Activated T-cell treated with anti-CD3 and anti-CD28 coated beads, Interleukin-2, amount 50 U/mL, for 4 hours (primary cell): ENCODE data around the gene ST7. TPM values are rescaled to one million over a fixed set of nuclear protein-coding genes. Genes with fewer than 3 reads are reported as not detected.
"Not testable (repeated sequence)": the region's sequence is repeated elsewhere in the genome, so short reads cannot be mapped to it uniquely, and the experiment has no call there.

ENCODE experiments used
- ATAC-seq, 2 donors: fragments of 200-7000 bp; cut with Tn5 transposase; one replicate each; pipeline ENCODE4 v1.10.0; 2021
- DNase-seq: peaks from one replicate; pipeline ENCODE4 v3.0.0-alpha.2; 2020
- H3K27me3 Mint-ChIP-seq: one replicate; pipeline ENCODE4 v1.8.0; 2021; ENCODE audit warnings: low read depth, mixed read lengths
- H3K36me3 Mint-ChIP-seq: one replicate; pipeline ENCODE4 v1.8.0; 2022; ENCODE audit warnings: mixed read lengths; ENCODE audit not compliant: insufficient read depth
- H3K4me1 Mint-ChIP-seq: one replicate; pipeline ENCODE4 v1.8.0; 2021; ENCODE audit warnings: low read depth, mixed read lengths
- H3K4me3 Mint-ChIP-seq: one replicate; pipeline ENCODE4 v1.8.0; 2021; ENCODE audit warnings: mild to moderate bottlenecking, moderate library complexity, mixed read lengths
- H3K9me3 Mint-ChIP-seq: one replicate; pipeline ENCODE4 v1.8.0; 2021; ENCODE audit warnings: mixed read lengths
- total RNA-seq, 3 donors: library from RNA; stranded (reverse); gene quantifications; one replicate each; pipeline ENCODE4 v1.2.1, GENCODE V29; 2021

The ST7 gene
- total RNA-seq, 3 donors from 2014 or later = 7.7 to 10.5 (median 10.0) TPM

DNA sequence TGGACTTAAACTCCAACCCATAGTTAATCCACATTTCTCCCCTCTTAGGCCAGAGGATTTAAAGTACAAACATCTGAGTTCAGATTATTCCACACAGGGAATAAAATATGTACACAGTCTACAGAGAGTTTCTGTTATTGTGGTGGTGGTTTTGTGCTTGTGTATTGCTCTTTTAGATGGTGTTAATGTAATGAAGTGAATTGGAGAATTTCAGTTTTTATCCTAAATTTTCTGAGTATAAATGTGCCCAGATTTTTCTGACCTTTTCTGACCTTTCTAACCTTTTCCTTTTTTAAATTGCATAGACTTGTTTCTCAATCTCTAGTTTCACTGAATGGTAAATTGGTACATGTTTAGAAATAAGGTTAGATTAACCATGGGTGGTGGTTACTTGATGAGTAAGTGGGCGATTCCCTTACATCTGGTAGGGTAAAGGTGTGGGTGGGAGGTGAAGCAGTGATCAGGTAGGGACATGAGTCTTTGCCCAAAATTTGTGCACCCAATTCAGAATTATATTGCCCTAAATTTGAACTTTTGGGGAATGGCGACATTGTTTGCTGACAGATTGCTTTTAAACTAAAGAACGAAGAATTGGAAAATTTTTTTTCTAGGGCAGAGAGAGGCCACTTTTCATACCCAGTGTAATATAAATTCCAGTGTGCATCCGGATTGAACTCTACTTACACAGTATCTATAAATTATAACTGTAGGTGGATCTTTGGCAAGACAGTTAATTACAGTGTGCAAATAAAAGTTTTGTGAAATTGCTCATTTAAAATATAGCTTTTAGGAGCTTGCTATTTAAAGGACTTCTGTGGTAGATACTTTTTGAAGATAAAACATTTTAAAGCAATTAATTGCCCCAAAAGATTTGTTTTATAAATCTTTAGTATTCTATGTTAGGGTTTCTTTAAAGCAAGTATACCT is 62.2 kb downstream of the ST7 start:
- Mint-ChIP-seq H3K9me3 (no peaks in the 10 kb centered on the region), H3K36me3 (no peaks in the 10 kb centered on the region), H3K27me3 (no peaks in the 10 kb centered on the region), H3K4me1 (peaks cover 34% of the 10 kb centered on the region), H3K4me3 (no peak overlapping the region)
- ATAC-seq (no peak), DNase-seq (no peak)

DNA sequence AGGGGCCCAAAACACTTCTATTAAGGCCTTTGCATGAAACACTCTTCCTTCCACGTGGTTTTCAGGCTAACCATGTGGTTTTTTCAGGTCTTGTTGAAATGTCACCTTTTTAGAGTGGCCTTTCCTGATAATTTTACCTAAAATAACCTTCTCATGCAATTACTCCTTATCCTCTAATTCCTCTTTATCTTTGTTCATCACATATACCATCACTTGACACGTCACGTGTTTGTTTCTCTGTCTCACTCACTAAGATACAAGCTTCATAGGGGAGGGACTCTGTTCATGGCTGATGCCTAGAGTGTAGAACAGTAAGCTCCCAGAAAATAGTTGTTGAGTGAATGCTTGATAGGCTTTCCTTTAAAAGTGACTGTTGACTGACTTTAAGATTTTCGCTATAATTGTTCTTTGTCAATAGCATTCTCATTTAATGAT is 63.7 kb downstream of the ST7 start:
- Mint-ChIP-seq H3K4me1 (peaks cover 19% of the 10 kb centered on the region), H3K4me3 (no peak overlapping the region), H3K9me3 (no peaks in the 10 kb centered on the region), H3K36me3 (no peaks in the 10 kb centered on the region), H3K27me3 (no peaks in the 10 kb centered on the region)
- ATAC-seq = no peak
- no peak for DNase-seq

DNA sequence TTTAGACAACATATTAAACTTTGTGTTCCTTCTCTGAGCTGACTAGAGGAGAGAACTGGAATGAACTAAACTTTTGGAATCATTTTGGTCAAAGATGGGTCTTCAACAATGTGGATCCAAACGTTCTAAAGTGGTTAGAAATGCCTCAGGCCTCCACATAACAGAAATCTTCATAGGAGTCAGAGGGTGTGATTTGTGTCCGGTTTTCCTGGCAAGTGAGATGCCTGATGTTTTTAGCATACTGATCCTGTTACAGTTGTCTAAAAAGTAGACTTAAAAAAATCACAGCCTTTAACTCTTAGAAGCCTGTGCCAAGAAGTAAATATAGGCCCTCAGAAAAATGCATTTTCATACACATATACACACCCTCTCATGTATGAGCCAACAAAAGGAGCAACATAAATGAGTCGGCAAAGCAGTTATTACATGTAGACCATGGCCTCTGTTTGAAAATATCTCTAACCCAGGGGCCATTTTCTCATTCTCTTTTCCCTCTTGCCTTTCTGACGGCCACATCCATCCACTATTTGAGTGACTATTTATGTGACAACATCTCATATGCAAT is 64.5 kb downstream of the ST7 start:
- DNase-seq (no peak), ATAC-seq (no peak)
- no peaks in the 10 kb centered on the region for H3K27me3 Mint-ChIP-seq
- no peaks in the 10 kb centered on the region for H3K9me3 Mint-ChIP-seq
- no peak overlapping the region for H3K4me3 Mint-ChIP-seq
- H3K4me1 Mint-ChIP-seq = peaks cover 18% of the 10 kb centered on the region
- no peaks in the 10 kb centered on the region for H3K36me3 Mint-ChIP-seq

DNA sequence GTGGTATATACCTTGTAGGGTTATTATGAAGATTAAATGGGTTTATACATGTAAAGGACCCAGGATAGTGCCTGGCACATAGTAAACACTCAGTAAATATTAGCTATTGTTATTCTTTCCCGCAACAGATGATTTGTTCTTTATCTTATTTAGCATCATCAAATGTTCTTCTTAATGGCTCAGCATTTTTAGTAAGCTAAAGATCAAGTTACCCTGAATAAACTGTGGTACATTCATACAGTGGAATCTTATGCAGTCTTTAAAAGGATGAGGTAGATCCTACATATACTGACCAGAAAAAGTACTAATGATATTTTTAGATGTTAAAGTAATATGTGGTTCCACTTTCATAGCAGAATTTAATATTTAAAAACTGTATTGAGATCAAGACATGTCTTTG is 65.4 kb downstream of the ST7 start:
- no peaks in the 10 kb centered on the region for H3K36me3 Mint-ChIP-seq
- ATAC-seq (no peak), DNase-seq (no peak)
- no peak overlapping the region for H3K4me3 Mint-ChIP-seq
- H3K9me3 Mint-ChIP-seq = no peaks in the 10 kb centered on the region
- no peaks in the 10 kb centered on the region for H3K27me3 Mint-ChIP-seq
- peaks cover 24% of the 10 kb centered on the region for H3K4me1 Mint-ChIP-seq

DNA sequence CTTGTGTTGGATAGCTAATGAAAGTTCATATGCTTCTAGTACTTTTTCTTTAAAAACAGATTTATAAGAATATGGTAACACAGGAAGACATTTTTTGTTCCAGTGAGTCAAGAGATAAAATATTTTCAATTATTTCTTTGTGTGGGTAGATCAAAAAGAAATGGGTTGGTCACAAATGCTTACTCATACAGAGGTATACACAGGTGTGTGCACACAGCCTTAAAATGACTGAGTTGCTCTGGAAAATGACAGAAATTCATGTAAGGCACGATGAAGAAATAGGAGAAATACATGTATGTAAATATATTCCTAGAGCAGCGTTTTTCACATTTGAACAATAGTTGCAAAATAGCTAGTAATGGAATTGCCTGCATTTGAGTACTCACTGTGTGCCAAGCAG is 66.0 kb downstream of the ST7 start:
- Mint-ChIP-seq H3K4me1 (peaks cover 21% of the 10 kb centered on the region), H3K36me3 (no peaks in the 10 kb centered on the region), H3K4me3 (no peak overlapping the region), H3K9me3 (no peaks in the 10 kb centered on the region), H3K27me3 (no peaks in the 10 kb centered on the region)
- DNase-seq = no peak
- no peak for ATAC-seq

DNA sequence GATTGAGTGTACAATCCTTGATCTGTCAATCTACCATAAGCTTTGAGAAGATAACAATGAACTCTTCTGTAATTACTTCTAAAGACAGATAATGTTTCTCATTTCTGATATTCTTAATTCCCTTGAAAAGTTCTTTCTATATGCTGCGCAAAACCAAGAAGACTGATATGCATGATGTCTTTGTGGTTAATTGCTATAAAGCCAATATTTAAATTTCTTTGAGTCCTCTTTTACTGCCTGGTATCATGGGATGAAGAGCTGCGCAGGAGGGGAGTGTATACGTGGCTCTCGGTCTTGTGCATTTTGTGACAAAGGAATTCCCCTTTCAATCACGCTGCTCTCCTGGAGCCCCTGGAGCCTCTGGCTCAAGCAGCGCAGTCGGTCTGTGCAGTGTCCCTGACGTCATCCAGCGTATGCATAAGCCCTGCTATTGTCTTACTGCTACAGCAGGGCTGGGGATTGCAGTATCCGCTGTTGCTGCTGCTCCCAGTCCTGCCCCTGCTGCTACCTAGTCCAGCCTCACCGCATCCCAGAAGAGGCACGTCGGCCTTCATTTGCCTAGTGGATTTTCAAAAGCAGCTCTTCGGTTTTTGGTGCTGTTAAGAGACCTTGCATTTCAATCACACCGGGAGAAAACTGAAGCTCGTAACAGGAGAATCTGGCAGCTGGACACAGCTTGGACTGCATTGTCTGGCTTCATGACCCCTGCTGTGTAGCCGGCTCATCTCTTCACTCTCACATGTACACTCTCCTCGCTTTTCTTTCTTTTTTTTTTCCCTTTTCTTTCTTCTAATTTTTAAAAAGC is 66.7 kb downstream of the ST7 start:
- ATAC-seq (no peak), DNase-seq (no peak)
- no peak overlapping the region for H3K4me3 Mint-ChIP-seq
- H3K4me1 Mint-ChIP-seq = peaks cover 20% of the 10 kb centered on the region
- no peaks in the 10 kb centered on the region for H3K36me3 Mint-ChIP-seq
- no peaks in the 10 kb centered on the region for H3K9me3 Mint-ChIP-seq
- no peaks in the 10 kb centered on the region for H3K27me3 Mint-ChIP-seq

DNA sequence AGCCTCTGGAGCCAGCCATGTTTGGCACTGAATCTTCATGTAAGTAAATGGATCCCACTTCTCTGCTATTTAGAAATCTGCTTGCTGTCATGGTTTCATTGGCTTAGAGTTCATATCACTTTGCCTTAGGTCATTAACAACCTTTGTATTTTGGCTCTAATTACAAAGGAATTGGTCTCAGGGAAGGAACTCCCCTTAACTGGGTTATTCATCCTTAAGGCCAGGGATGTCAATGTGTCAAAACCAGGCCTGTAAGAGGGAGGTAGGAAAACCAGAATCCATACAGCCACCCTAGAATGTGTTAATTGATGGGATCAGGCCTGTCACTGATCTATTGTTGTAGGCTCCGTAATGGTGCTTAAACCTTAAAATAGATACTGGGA is 67.3 kb downstream of the ST7 start:
- H3K4me1 Mint-ChIP-seq = peaks cover 14% of the 10 kb centered on the region
- H3K27me3 Mint-ChIP-seq = no peaks in the 10 kb centered on the region
- H3K4me3 Mint-ChIP-seq = no peak overlapping the region
- ATAC-seq = no peak
- H3K9me3 Mint-ChIP-seq = no peaks in the 10 kb centered on the region
- no peak for DNase-seq
- H3K36me3 Mint-ChIP-seq = no peaks in the 10 kb centered on the region

DNA sequence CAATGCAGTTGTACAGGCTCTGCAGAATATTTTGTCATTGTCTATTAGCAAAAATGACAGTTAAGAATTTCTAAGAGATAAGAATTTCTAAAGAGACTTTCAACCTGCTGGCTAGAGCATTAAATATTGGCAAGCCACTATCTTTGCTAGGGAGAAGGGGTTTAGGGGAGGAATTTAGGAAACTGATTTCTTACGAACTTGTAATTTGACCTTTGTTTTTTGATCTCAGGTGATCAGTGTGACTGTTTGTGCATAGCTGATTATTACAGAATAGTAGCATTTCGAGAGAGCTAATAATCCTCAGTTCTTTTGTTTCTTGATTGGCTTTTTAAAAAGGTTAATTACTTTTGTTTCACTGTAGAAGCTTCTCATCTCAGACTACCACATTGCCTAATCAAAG is 68.1 kb downstream of the ST7 start:
- DNase-seq (no peak), ATAC-seq (no peak)
- H3K4me1 Mint-ChIP-seq = peaks cover 13% of the 10 kb centered on the region
- no peaks in the 10 kb centered on the region for H3K27me3 Mint-ChIP-seq
- no peaks in the 10 kb centered on the region for H3K36me3 Mint-ChIP-seq
- H3K9me3 Mint-ChIP-seq = no peaks in the 10 kb centered on the region
- H3K4me3 Mint-ChIP-seq = no peak overlapping the region

DNA sequence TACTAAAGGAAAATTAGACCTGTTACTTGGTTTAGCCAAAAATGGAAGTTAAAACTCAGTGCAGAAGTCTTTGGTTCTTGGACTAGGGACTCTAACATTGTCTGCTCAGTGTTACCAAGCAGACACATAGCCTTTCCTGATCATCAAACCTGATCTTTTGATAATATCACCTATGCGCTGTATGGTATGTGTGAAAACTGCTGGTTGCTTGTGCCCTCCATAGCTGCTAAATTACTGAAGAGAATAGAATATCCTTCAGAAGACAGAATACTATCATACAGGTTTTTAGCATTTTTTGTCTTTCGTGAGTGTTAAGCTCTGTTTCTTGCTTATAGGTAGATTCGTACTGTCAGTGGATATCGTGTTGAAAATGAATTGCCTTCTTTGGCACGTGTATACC is 68.7 kb downstream of the ST7 start:
- H3K36me3 Mint-ChIP-seq = no peaks in the 10 kb centered on the region
- H3K27me3 Mint-ChIP-seq = no peaks in the 10 kb centered on the region
- no peaks in the 10 kb centered on the region for H3K9me3 Mint-ChIP-seq
- H3K4me3 Mint-ChIP-seq = no peak overlapping the region
- no peak for DNase-seq
- ATAC-seq = no peak
- H3K4me1 Mint-ChIP-seq = peaks cover 11% of the 10 kb centered on the region

DNA sequence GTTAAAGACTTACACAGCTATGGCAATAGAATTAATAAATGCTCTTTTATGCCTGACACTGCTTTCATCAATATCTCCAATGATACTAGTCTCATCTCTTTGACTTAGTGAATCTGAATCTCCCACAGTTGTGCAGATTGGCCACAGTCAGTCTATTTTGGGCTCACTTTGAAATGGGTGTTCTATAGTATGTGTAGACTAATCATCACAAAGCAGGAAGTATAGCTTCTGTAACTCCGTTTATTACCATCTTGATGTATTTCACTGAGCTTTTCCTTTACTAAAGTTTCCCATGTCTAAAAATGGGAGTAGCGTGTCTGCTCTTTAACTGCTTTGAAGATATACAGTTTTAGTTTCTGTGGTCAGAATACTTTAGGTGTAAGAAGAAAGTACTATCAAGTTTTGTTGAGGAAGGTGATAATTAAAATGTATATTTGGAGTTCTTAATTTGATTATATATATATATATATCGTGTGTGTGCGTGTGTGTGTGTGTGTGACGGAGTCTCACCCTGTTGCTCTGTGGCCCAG is 70.1 kb downstream of the ST7 start:
- DNase-seq (no peak), ATAC-seq (no peak)
- no peak overlapping the region for H3K4me3 Mint-ChIP-seq
- H3K27me3 Mint-ChIP-seq = no peaks in the 10 kb centered on the region
- H3K9me3 Mint-ChIP-seq = no peaks in the 10 kb centered on the region
- peaks cover 5% of the 10 kb centered on the region for H3K4me1 Mint-ChIP-seq
- H3K36me3 Mint-ChIP-seq = no peaks in the 10 kb centered on the region

DNA sequence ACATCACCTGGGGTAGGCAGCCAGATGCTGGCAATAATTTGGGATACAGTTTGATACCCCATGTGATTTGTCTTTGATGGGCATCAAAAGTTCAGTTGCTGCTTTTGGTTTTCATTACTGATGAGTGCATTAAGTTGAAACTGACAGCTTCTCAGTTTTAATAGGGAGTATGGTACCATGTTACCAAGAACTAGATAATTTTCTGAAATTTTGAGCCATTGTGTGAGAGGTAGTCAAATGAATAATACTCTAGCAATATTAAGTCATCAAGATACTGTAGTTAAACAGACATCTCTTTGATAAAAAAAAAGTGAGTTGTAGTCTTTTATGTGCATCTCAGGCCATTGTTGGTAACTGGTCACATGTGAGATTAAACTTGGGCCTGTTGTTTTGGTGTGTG is 71.5 kb downstream of the ST7 start:
- Mint-ChIP-seq H3K36me3 (no peaks in the 10 kb centered on the region), H3K4me1 (peaks cover 5% of the 10 kb centered on the region), H3K9me3 (no peaks in the 10 kb centered on the region), H3K4me3 (no peak overlapping the region), H3K27me3 (no peaks in the 10 kb centered on the region)
- DNase-seq (no peak), ATAC-seq (peak in 1 of 2 donors; percentile 41)

DNA sequence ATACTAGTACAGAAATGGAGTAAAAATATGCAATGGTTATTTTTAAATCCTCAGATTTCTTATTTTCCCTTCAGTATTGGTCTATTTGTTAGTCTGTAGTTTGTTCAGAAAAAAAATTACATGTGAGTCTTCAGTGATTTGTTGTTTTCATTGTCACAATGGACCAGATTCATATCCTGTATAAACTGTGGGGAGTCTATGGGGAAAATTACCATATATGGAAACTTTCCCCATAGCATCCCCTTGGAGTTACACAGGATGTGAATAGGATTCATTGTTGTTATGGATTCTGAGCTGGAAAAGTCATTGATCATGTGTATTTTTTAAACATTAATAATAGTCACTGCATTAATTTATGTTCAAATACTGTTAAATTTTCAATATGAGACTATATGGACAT is 72.6 kb downstream of the ST7 start:
- H3K27me3 Mint-ChIP-seq = no peaks in the 10 kb centered on the region
- ATAC-seq = no peak
- H3K36me3 Mint-ChIP-seq = no peaks in the 10 kb centered on the region

DNA sequence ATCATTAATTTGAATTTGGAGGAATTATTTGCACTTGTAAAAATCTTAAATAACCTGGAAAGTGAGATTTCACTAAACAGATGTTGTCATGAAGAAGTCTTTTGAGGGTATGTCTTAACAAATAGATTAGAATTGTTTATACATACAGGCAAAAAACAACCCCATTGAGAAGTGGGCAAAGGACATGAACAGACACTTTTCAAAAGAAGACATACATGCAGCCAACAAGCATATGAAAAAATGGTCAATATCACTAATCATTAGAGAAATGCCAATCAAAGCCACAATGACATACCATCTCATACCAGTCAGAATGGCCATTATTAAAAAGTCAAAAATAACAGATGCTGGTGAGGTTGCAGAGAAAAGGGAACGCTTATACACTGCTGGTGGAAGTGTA is 77.0 kb downstream of the ST7 start:
- H3K4me1 Mint-ChIP-seq, H3K36me3 Mint-ChIP-seq, H3K4me3 Mint-ChIP-seq, H3K9me3 Mint-ChIP-seq, ATAC-seq, H3K27me3 Mint-ChIP-seq, DNase-seq: not testable (repeated sequence)

More for the DNA sequence above, 72.6 kb downstream of the ST7 start:
- Mint-ChIP-seq H3K4me3 (no peak overlapping the region), H3K4me1 (peaks cover 5% of the 10 kb centered on the region), H3K9me3 (no peaks in the 10 kb centered on the region)
- no peak for DNase-seq

DNA sequence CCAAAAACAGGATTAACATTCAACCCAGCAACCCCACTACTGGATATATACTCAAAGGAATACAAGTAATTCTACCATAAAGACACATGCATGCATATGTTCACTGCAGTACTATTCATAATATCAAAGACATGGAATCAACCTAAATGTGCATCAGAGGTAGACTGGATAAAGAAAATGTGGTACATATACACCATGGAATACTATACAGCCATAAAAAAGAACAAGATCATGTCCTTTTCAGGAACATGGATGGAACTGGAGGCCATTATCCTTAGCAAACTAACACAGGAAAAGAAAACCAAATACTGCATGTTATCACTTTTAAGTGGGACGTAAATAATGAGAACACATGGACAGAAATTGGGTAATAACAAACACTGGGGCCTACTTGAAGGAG is 77.5 kb downstream of the ST7 start:
- DNase-seq, ATAC-seq, H3K4me3 Mint-ChIP-seq, H3K4me1 Mint-ChIP-seq, H3K9me3 Mint-ChIP-seq, H3K27me3 Mint-ChIP-seq, H3K36me3 Mint-ChIP-seq: not testable (repeated sequence)
